K562 (cell line): ENCODE results near the gene CLIP2. TPM values are rescaled to one million over a fixed set of nuclear protein-coding genes. Genes with fewer than 3 reads are reported as not detected.

Experiments used
- BMI1 ChIP-seq: fragments of 150-350 bp; IDR thresholded peaks from 2 replicates; pipeline ENCODE4 v1.6.1; 2014; ENCODE audit warnings: low read length
- CREBBP ChIP-seq: IDR thresholded peaks from one replicate; pipeline ENCODE4 v1.6.1; 2012; ENCODE audit warnings: low read depth, mild to moderate bottlenecking, control low read depth, inconsistent platforms, low read length
- KLF10 ChIP-seq: fragments of 250-450 bp; sonication (Bioruptor Pico); IDR thresholded peaks from 2 replicates; pipeline ENCODE4 v1.6.1; 2021; ENCODE audit warnings: matching md5 sums
- KLF6 ChIP-seq: fragments of 250-450 bp; sonication (Bioruptor Pico); IDR thresholded peaks from 2 replicates; pipeline ENCODE4 v1.4.0; 2020; ENCODE audit warnings: mild to moderate bottlenecking, moderate library complexity, borderline replicate concordance
- MAFK ChIP-seq: IDR thresholded peaks from 2 replicates; pipeline ENCODE4 v1.6.1; 2011; ENCODE audit warnings: low read length, improper control_type of control experiment
- MCM7 ChIP-seq, 2 experiments: fragments of 450-650 bp; IDR thresholded peaks; 2 replicates each; pipeline ENCODE4 v1.6.1; 2016 to 2018
- MECOM ChIP-seq: fragments of 250-450 bp; sonication (Bioruptor Pico); IDR thresholded peaks from 2 replicates; pipeline ENCODE4 v1.8.0; 2022; ENCODE audit warnings: inconsistent platforms
- MTA2 ChIP-seq: fragments of 450-650 bp; IDR thresholded peaks from 2 replicates; pipeline ENCODE4 v1.6.1; 2016; ENCODE audit warnings: low read depth
- NRF1 ChIP-seq, 2 experiments: fragments of 450-650 bp; IDR thresholded peaks in 1 of 2; conservative IDR thresholded peaks in 1 of 2; 2 replicates each; pipeline ENCODE4 v1.6.1; 2014; ENCODE audit warnings: mild to moderate bottlenecking in 2 of 2
- SLC30A9 ChIP-seq: fragments of 250-450 bp; sonication (Bioruptor Pico); IDR thresholded peaks from 2 replicates; pipeline ENCODE4 v1.8.0; 2022; ENCODE audit warnings: mild to moderate bottlenecking, moderate library complexity
- SRSF3 ChIP-seq: fragments of 200-400 bp; formaldehyde crosslinking; IDR thresholded peaks from 2 replicates; pipeline ENCODE4 v1.6.1; 2016; ENCODE audit warnings: mild to moderate bottlenecking, low read length, moderate library complexity; ENCODE audit not compliant: insufficient read depth
- TBL1XR1 ChIP-seq, 2 experiments: IDR thresholded peaks; 2 replicates each; pipeline ENCODE4 v1.6.1; 2012; ENCODE audit warnings: improper control_type of control experiment in 2 of 2, low read length in 2 of 2, mild to moderate bottlenecking in 1 of 2
- ZEB2 ChIP-seq: fragments of 450-650 bp; IDR thresholded peaks from 2 replicates; pipeline ENCODE4 v1.6.1; 2016
- ZNF121 ChIP-seq: sonication (generic); formaldehyde crosslinking; conservative IDR thresholded peaks from 2 replicates; pipeline ENCODE4 v1.8.0; 2022; ENCODE audit warnings: missing genetic modification reagents
- ZNF583 ChIP-seq: fragments of 250-450 bp; sonication (Bioruptor Pico); IDR thresholded peaks from 2 replicates; pipeline ENCODE4 v1.4.0; 2020
- polyA plus RNA-seq, 8 experiments: library from polyadenylated mRNA; depleted of rRNA in 4 of 8; stranded (reverse) in 5 of 8; unstranded in 3 of 8; fragments of >200 nt; fragmentation: Nextera tagmentation in 2 of 8; fragmentation: Illumina TruSeq in 1 of 8; extraction: Ambion mirVana in 2 of 8; extraction: Trizol in 1 of 8; gene quantifications; 2 replicates each; pipeline versions ENCODE4 v1.2.1 to v1.2.3, GENCODE V29; 2011 to 2014; ENCODE audit warnings: inconsistent platforms in 1 of 8, missing spikeins in 1 of 8
- total RNA-seq, 7 experiments: library from RNA; depleted of rRNA in 6 of 7; stranded (reverse); fragments of >200 nt in 6 of 7; fragmentation: Illumina TruSeq in 2 of 7; extraction: Trizol in 2 of 7; gene quantifications; 2 replicates each; pipeline versions ENCODE4 v1.2.1 to v1.2.3, GENCODE V29; 2011 to 2021; ENCODE audit warnings: low replicate concordance in 1 of 7
- TF ChIP-seq, protein P1 (sequence below): fragments of 200-800 bp; sonication (Bioruptor generic); IDR thresholded peaks from 2 replicates; pipeline ENCODE4 v1.6.1; 2017; ENCODE audit warnings: missing genetic modification characterization, missing compliant biosample characterization
- TF ChIP-seq, protein P2 (sequence below), 3 experiments: IDR thresholded peaks in 2 of 3; conservative IDR thresholded peaks in 1 of 3; 2 replicates each; pipeline ENCODE4 v1.5.1; 2011 to 2012; ENCODE audit warnings: low read length in 3 of 3, mild to moderate bottlenecking in 3 of 3, control low read depth in 2 of 3, improper control_type of control experiment in 1 of 3, inconsistent platforms in 1 of 3, low read depth in 1 of 3, mixed read lengths in 1 of 3, moderate library complexity in 1 of 3; ENCODE audit not compliant: insufficient read depth in 2 of 3
- TF ChIP-seq, protein P3 (sequence below): fragments of 450-650 bp; formaldehyde crosslinking; IDR thresholded peaks from 2 replicates; pipeline ENCODE4 v1.4.0; 2020; ENCODE audit warnings: mild to moderate bottlenecking, moderate library complexity
- TF ChIP-seq, protein P4 (sequence below): fragments of 450-650 bp; IDR thresholded peaks from 2 replicates; pipeline ENCODE4 v1.6.1; 2014; ENCODE audit warnings: low read depth, mild to moderate bottlenecking, moderate library complexity, borderline replicate concordance
- TF ChIP-seq, protein P5 (sequence below): fragments of 450-650 bp; IDR thresholded peaks from 2 replicates; pipeline ENCODE4 v1.6.1; 2018; ENCODE audit warnings: mild to moderate bottlenecking, low read depth; ENCODE audit not compliant: partially characterized antibody

CLIP2 gene
- total and polyA plus RNA-seq, 9 of the 15 experiments (the other 6 are each of a cell fraction or from before 2014, with no cell fraction given) = 0.07 to 5.4 (median 2.1) TPM

DNA sequence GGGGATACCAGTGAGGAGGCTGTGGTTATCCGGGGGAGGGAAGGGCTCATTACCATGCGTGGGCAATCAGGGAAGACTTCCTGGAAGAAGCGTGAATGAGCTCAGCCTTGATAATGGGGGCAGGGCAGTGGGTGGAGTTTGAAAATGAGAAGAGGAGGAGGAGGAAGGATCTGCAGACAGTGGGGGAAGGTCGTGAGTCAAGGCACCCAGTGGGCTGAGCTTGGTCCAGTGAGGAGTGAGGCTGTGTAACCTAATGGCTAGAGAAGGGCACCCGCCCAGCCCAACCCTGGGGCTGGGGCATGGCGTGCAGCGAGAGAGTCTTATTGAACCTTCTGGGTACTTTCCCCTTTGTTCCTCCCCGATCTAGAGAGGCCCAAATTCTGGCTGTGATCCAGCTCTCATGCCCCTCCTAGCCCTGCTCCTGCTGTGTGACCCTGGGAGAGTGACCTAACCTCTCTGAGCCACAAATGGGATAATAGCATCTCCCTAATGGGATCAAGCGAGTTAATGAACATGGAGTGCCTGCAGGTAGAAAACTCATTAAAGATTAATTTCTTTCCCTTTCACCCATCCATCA lies 31.5 kb downstream of the CLIP2 start (continued):
- TF ChIP-seq SRSF3 (no peak), ZNF121 (CRISPR knock-in tag) (no peak), ZNF583 (no peak), MECOM (CRISPR knock-in tag) (no peak), BMI1 (no peak), MAFK (no peak), MTA2 (no peak), CREBBP (no peak), NRF1 (conservative IDR thresholded peaks at IDR 0.05 in 1 of 2, IDR thresholded peaks at IDR 0.05 in 1 of 2) (no peak), KLF6 (CRISPR knock-in tag) (no peak), TBL1XR1 (IDR thresholded peaks at IDR 0.05; ENCODE audit: low read length in 2 of 2) (no peak), ZEB2 (no peak), SLC30A9 (CRISPR knock-in tag) (no peak), KLF10 (CRISPR knock-in tag) (no peak), MCM7 (IDR thresholded peaks at IDR 0.05) (no peak)
- TF ChIP-seq, protein P1, sequence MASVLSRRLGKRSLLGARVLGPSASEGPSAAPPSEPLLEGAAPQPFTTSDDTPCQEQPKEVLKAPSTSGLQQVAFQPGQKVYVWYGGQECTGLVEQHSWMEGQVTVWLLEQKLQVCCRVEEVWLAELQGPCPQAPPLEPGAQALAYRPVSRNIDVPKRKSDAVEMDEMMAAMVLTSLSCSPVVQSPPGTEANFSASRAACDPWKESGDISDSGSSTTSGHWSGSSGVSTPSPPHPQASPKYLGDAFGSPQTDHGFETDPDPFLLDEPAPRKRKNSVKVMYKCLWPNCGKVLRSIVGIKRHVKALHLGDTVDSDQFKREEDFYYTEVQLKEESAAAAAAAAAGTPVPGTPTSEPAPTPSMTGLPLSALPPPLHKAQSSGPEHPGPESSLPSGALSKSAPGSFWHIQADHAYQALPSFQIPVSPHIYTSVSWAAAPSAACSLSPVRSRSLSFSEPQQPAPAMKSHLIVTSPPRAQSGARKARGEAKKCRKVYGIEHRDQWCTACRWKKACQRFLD (CRISPR knock-in tag) = no peak
- TF ChIP-seq, protein P2, sequence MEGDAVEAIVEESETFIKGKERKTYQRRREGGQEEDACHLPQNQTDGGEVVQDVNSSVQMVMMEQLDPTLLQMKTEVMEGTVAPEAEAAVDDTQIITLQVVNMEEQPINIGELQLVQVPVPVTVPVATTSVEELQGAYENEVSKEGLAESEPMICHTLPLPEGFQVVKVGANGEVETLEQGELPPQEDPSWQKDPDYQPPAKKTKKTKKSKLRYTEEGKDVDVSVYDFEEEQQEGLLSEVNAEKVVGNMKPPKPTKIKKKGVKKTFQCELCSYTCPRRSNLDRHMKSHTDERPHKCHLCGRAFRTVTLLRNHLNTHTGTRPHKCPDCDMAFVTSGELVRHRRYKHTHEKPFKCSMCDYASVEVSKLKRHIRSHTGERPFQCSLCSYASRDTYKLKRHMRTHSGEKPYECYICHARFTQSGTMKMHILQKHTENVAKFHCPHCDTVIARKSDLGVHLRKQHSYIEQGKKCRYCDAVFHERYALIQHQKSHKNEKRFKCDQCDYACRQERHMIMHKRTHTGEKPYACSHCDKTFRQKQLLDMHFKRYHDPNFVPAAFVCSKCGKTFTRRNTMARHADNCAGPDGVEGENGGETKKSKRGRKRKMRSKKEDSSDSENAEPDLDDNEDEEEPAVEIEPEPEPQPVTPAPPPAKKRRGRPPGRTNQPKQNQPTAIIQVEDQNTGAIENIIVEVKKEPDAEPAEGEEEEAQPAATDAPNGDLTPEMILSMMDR (IDR thresholded peaks at IDR 0.05 in 2 of 3, conservative IDR thresholded peaks at IDR 0.05 in 1 of 3; ENCODE audit: insufficient read depth in 2 of 3, low read depth in 1 of 3, low read length in 3 of 3) = no peak
- TF ChIP-seq, protein P3, sequence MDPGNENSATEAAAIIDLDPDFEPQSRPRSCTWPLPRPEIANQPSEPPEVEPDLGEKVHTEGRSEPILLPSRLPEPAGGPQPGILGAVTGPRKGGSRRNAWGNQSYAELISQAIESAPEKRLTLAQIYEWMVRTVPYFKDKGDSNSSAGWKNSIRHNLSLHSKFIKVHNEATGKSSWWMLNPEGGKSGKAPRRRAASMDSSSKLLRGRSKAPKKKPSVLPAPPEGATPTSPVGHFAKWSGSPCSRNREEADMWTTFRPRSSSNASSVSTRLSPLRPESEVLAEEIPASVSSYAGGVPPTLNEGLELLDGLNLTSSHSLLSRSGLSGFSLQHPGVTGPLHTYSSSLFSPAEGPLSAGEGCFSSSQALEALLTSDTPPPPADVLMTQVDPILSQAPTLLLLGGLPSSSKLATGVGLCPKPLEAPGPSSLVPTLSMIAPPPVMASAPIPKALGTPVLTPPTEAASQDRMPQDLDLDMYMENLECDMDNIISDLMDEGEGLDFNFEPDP = no peak
- TF ChIP-seq, protein P4, sequence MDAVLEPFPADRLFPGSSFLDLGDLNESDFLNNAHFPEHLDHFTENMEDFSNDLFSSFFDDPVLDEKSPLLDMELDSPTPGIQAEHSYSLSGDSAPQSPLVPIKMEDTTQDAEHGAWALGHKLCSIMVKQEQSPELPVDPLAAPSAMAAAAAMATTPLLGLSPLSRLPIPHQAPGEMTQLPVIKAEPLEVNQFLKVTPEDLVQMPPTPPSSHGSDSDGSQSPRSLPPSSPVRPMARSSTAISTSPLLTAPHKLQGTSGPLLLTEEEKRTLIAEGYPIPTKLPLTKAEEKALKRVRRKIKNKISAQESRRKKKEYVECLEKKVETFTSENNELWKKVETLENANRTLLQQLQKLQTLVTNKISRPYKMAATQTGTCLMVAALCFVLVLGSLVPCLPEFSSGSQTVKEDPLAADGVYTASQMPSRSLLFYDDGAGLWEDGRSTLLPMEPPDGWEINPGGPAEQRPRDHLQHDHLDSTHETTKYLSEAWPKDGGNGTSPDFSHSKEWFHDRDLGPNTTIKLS = no peak
- TF ChIP-seq, protein P5, sequence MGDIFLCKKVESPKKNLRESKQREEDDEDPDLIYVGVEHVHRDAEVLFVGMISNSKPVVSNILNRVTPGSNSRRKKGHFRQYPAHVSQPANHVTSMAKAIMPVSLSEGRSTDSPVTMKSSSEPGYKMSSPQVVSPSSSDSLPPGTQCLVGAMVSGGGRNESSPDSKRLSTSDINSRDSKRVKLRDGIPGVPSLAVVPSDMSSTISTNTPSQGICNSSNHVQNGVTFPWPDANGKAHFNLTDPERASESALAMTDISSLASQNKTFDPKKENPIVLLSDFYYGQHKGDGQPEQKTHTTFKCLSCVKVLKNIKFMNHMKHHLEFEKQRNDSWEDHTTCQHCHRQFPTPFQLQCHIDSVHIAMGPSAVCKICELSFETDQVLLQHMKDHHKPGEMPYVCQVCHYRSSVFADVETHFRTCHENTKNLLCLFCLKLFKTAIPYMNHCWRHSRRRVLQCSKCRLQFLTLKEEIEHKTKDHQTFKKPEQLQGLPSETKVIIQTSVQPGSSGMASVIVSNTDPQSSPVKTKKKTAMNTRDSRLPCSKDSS = no peak
